Measurements from ENCODE around the gene FGF18. TPM values are rescaled to one million over a fixed set of nuclear protein-coding genes. Genes with fewer than 3 reads are reported as not detected.
A peak's percentile ranks its signal among the peaks of the same experiment; 100 is the strongest.

Gene FGF18
- total RNA-seq, 1 experiment from 2014 or later: 0.94 TPM

- Mint-ChIP-seq H3K4me3 (no peak overlapping the region), H3K4me1 (peaks cover 2 to 19% of the 10 kb centered on the region in 2 experiments), H3K27ac (peak overlapping the region in 1 of 3 experiments; percentile 55; a peak in 1 of 7 replicates), H3K36me3 (ENCODE audit: insufficient read depth in 1 of 3, low read depth in 3 of 3) (no peaks in the 10 kb centered on the region; a peak in 1 of 7 replicates), H3K9me3 (no peaks in the 10 kb centered on the region; a peak in 1 of 5 replicates), H3K27me3 (ENCODE audit: low read depth) (peaks cover 8% of the 10 kb centered on the region; the same call in 1 of the 2 replicates)
- H3K27me3 ChIP-seq (ENCODE audit: insufficient read depth, low read length): no peaks in the 10 kb centered on the region
- H3K18ac ChIP-seq (ENCODE audit: insufficient read length, low read depth, low read length): no peak overlapping the region
- no peak for DNase-seq
- no peak overlapping the region for H3T11ph ChIP-seq (ENCODE audit: low read length)
- H4K20me1 ChIP-seq (ENCODE audit: control insufficient read depth, insufficient read depth, insufficient read length): no peaks in the 10 kb centered on the region
- H3K4ac ChIP-seq (ENCODE audit: low read depth, low read length): no peak overlapping the region
- no peak overlapping the region for H2BK12ac ChIP-seq (ENCODE audit: insufficient read length, low read depth, low read length)
- H2BK120ac ChIP-seq (ENCODE audit: low read depth, low read length, poor library complexity, severe bottlenecking): no peak overlapping the region
- no peak overlapping the region for H4K8ac ChIP-seq (replicated peaks; ENCODE audit: insufficient read length, low read depth, low read length)
- no peak overlapping the region for H4K91ac ChIP-seq (ENCODE audit: insufficient read length, low read depth, low read length)
- H3K4me2 ChIP-seq (ENCODE audit: insufficient read depth, insufficient read length, low read length): no peak overlapping the region
- no peak overlapping the region for H2AFZ ChIP-seq (ENCODE audit: low read length)
- no peak overlapping the region for H2AK5ac ChIP-seq (ENCODE audit: insufficient read length, low read length)
- no peaks in the 10 kb centered on the region for H3K79me2 ChIP-seq (ENCODE audit: insufficient read depth, low read length)
- H3K56ac ChIP-seq (ENCODE audit: insufficient read length, low read depth, low read length): no peak overlapping the region
- H3K14ac ChIP-seq (ENCODE audit: insufficient read depth, low read length): no peak overlapping the region
- no peaks in the 10 kb centered on the region for H3K79me1 ChIP-seq (ENCODE audit: insufficient read depth, low read depth, low read length, poor library complexity, severe bottlenecking)
- WGBS (ENCODE audit: extremely low coverage, insufficient read length, low lambda C conversion rate): no CpG with 5 or more reads among the region's 1 CpG
- no peak for TF ChIP-seq CTCF (conservative IDR thresholded peaks at IDR 0.05)
- peaks cover 2% of the 10 kb centered on the region; the same call in 1 of the 2 replicates for H3K4me1 ChIP-seq (ENCODE audit: insufficient read depth, low read length)
- H3K27ac ChIP-seq (ENCODE audit: insufficient read length, low read depth, low read length): no peak overlapping the region
- H2BK20ac ChIP-seq (ENCODE audit: low read depth, low read length, poor library complexity, severe bottlenecking): no peak overlapping the region
- no peak overlapping the region for H2BK5ac ChIP-seq (ENCODE audit: insufficient read length, low read length)
- no peaks in the 10 kb centered on the region for H3K23me2 ChIP-seq (ENCODE audit: insufficient read length, low read depth, low read length, poor library complexity, severe bottlenecking)
- H2BK15ac ChIP-seq (ENCODE audit: low read depth, low read length): no peak overlapping the region
- H3K9me3 ChIP-seq (ENCODE audit: control insufficient read depth, low read depth, low read length): no peaks in the 10 kb centered on the region
- H3K23ac ChIP-seq (ENCODE audit: insufficient read length, low read depth, low read length): no peak overlapping the region
- H4K5ac ChIP-seq (ENCODE audit: insufficient read length, low read depth, low read length): no peak overlapping the region
- H3K9ac ChIP-seq (ENCODE audit: extremely low read depth, insufficient read length, low read length): no peak overlapping the region
These were observed 60.3 kb downstream of the FGF18 start for GRCh38 chr5:171479776-171480125.
